Measurements from ENCODE around the gene NFATC2. TPM values are rescaled to one million over a fixed set of nuclear protein-coding genes. Genes with fewer than 3 reads are reported as not detected.
A peak's percentile ranks its signal among the peaks of the same experiment; 100 is the strongest.

The NFATC2 gene
- total RNA-seq, 3 donors from 2014 or later (not counting 1 experiment from before 2014, with no cell fraction given), result 141 to 195 (median 160) TPM

GRCh38 chr20:51388227-51388626 is 154.3 kb downstream of the NFATC2 start:
- peaks cover 73% of the 10 kb centered on the region in 2 donors for H3K4me1 Mint-ChIP-seq
- intact Hi-C loops (cut with micrococcal nuclease), result loop anchor here (5.0 kb wide), 1 partner anchor 154 kb away; the partner anchor contains the start of gene NFATC2

GRCh38 chr20:51387125-51387875 is 155.2 kb downstream of the NFATC2 start:
- Mint-ChIP-seq H3K27me3 (ENCODE audit: low read depth in 2 of 2) (no peaks in the 10 kb centered on the region), H3K27ac (peak overlapping the region; percentile 80 to 86), H3K36me3 (peaks cover 5% of the 10 kb centered on the region), H3K9me3 (no peaks in the 10 kb centered on the region), H3K4me1 (peaks cover 68 to 70% of the 10 kb centered on the region in 2 donors), H3K4me3 (no peak overlapping the region)
- DNase-seq (no peak), ATAC-seq (no peak)
- Histone ChIP-seq H3K27ac (ENCODE audit: low read length) (no peak overlapping the region), H3K4me3 (ENCODE audit: low read length) (no peak overlapping the region), H3K36me3 (ENCODE audit: control insufficient read depth, insufficient read depth, low read length) (peaks cover 38% of the 10 kb centered on the region), H3K9me3 (ENCODE audit: control insufficient read depth, insufficient read depth, low read length) (no peaks in the 10 kb centered on the region), H3K4me1 (ENCODE audit: control insufficient read depth, insufficient read depth, low read length) (peaks cover 48% of the 10 kb centered on the region), H3K27me3 (ENCODE audit: control insufficient read depth, insufficient read depth, low read length) (no peaks in the 10 kb centered on the region)
- intact Hi-C loops (cut with micrococcal nuclease), result loop anchor here (2.0 to 5.0 kb wide), 2 partner anchors 18 to 155 kb away; partner anchors contain the start of gene NFATC2
- 95% methylated on average over 9 of the region's 9 CpGs for WGBS (ENCODE audit: insufficient coverage)
- no peak for TF ChIP-seq CTCF (IDR thresholded peaks at IDR 0.05)

More at GRCh38 chr20:51388227-51388626, 154.3 kb downstream of the NFATC2 start:
- Mint-ChIP-seq H3K36me3 (peaks cover 6% of the 10 kb centered on the region), H3K27ac (peak overlapping the region; percentile 80 to 85), H3K9me3 (no peaks in the 10 kb centered on the region), H3K27me3 (ENCODE audit: low read depth in 2 of 2) (no peaks in the 10 kb centered on the region), H3K4me3 (no peak overlapping the region)
- Histone ChIP-seq H3K9me3 (ENCODE audit: control insufficient read depth, insufficient read depth, low read length) (no peaks in the 10 kb centered on the region), H3K27me3 (ENCODE audit: control insufficient read depth, insufficient read depth, low read length) (no peaks in the 10 kb centered on the region), H3K27ac (ENCODE audit: low read length) (no peak overlapping the region), H3K4me1 (ENCODE audit: control insufficient read depth, insufficient read depth, low read length) (peaks cover 48% of the 10 kb centered on the region), H3K4me3 (ENCODE audit: low read length) (no peak overlapping the region), H3K36me3 (ENCODE audit: control insufficient read depth, insufficient read depth, low read length) (peaks cover 46% of the 10 kb centered on the region)
- TF ChIP-seq CTCF (IDR thresholded peaks at IDR 0.05), result no peak
- ATAC-seq (no peak), DNase-seq (no peak)

- peak; percentile 78 to 88 (median 88) for ATAC-seq
- H3K27me3 Mint-ChIP-seq (ENCODE audit: low read depth in 2 of 2), result no peaks in the 10 kb centered on the region
- H3K36me3 ChIP-seq (ENCODE audit: control insufficient read depth, insufficient read depth, low read length), result peaks cover 35% of the 10 kb centered on the region
- H3K9me3 Mint-ChIP-seq, result no peaks in the 10 kb centered on the region
- 50% methylated on average over 2 of the region's 4 CpGs for WGBS (ENCODE audit: insufficient coverage)
- H3K27me3 ChIP-seq (ENCODE audit: control insufficient read depth, insufficient read depth, low read length), result no peaks in the 10 kb centered on the region
- intact Hi-C loops (cut with micrococcal nuclease), result loop anchor here (1.0 to 5.0 kb wide), 5 partner anchors 12 to 209 kb away; partner anchors contain the start of gene NFATC2
- no peak overlapping the region for H3K4me3 ChIP-seq (ENCODE audit: low read length)
- peaks cover 48% of the 10 kb centered on the region for H3K4me1 ChIP-seq (ENCODE audit: control insufficient read depth, insufficient read depth, low read length)
- H3K36me3 Mint-ChIP-seq, result no peaks in the 10 kb centered on the region
- peak overlapping the region; percentile 13 for H3K4me3 Mint-ChIP-seq
- peaks cover 74 to 76% of the 10 kb centered on the region in 2 donors for H3K4me1 Mint-ChIP-seq
- H3K27ac Mint-ChIP-seq, result peak overlapping the region; percentile 80 to 86
- no peak for TF ChIP-seq CTCF (IDR thresholded peaks at IDR 0.05)
- no peaks in the 10 kb centered on the region for H3K9me3 ChIP-seq (ENCODE audit: control insufficient read depth, insufficient read depth, low read length)
- peak in 1 of 2 donors; percentile 66 for DNase-seq
- H3K27ac ChIP-seq (ENCODE audit: low read length), result peak overlapping the region; percentile 19
Measured at GRCh38 chr20:51386586-51386985, 155.9 kb downstream of the NFATC2 start.

Data from natural killer cell (primary cell).